Natural killer cell (primary cell): ENCODE measurements around the gene SLC2A14. TPM values are rescaled to one million over a fixed set of nuclear protein-coding genes. Genes with fewer than 3 reads are reported as not detected.
"Not testable (repeated sequence)": the region's sequence is repeated elsewhere in the genome, so short reads cannot be mapped to it uniquely, and the experiment has no call there.

Source experiments
- ATAC-seq, 3 donors: fragments of 150-1000 bp in 2 of 3; fragments of 200-7000 bp in 1 of 3; cut with Tn5 transposase; 1 replicate in 1 of 3; 2 replicates in 2 of 3; pipeline ENCODE4 v1.10.0; 2021; ENCODE audit warnings: mild to moderate bottlenecking in 2 of 3, moderate library complexity in 2 of 3
- DNase-seq, 2 donors: peaks; one replicate each; pipeline versions ENCODE4 v3.0.0 to v3.0.0-alpha.2; 2013 to 2021; ENCODE audit warnings: mixed read lengths in 1 of 2
- H3K27ac ChIP-seq: one replicate; pipeline ENCODE4 v1.5.1; 2013; ENCODE audit warnings: mild to moderate bottlenecking, low read length
- H3K27me3 ChIP-seq: one replicate; pipeline ENCODE4 v1.6.1; 2013; ENCODE audit warnings: low read length; ENCODE audit not compliant: control insufficient read depth, insufficient read depth
- H3K36me3 ChIP-seq: one replicate; pipeline ENCODE4 v1.6.1; 2013; ENCODE audit warnings: low read length; ENCODE audit not compliant: control insufficient read depth, insufficient read depth
- H3K4me1 ChIP-seq: one replicate; pipeline ENCODE4 v1.6.1; 2013; ENCODE audit warnings: low read length; ENCODE audit not compliant: control insufficient read depth, insufficient read depth
- H3K4me3 ChIP-seq: one replicate; pipeline ENCODE4 v1.5.1; 2013; ENCODE audit warnings: low read length
- H3K9me3 ChIP-seq: one replicate; pipeline ENCODE4 v1.6.1; 2013; ENCODE audit warnings: low read length; ENCODE audit not compliant: control insufficient read depth, insufficient read depth
- H3K27ac Mint-ChIP-seq, 2 donors: one replicate each; pipeline ENCODE4 v1.8.0; 2022; ENCODE audit warnings: mild to moderate bottlenecking in 2 of 2, mixed read lengths in 2 of 2, moderate library complexity in 1 of 2
- H3K27me3 Mint-ChIP-seq, 2 donors: one replicate each; pipeline ENCODE4 v1.8.0; 2022; ENCODE audit warnings: low read depth in 2 of 2, mixed read lengths in 2 of 2
- H3K36me3 Mint-ChIP-seq: one replicate; pipeline ENCODE4 v1.8.0; 2022; ENCODE audit warnings: mixed read lengths
- H3K4me1 Mint-ChIP-seq, 2 donors: one replicate each; pipeline ENCODE4 v1.8.0; 2022; ENCODE audit warnings: mixed read lengths in 2 of 2
- H3K4me3 Mint-ChIP-seq: one replicate; pipeline ENCODE4 v1.8.0; 2022; ENCODE audit warnings: mild to moderate bottlenecking, moderate library complexity, mixed read lengths
- H3K9me3 Mint-ChIP-seq, 2 donors: one replicate each; pipeline ENCODE4 v1.8.0; 2022; ENCODE audit warnings: mixed read lengths in 2 of 2
- WGBS: methylation state at CpG from one replicate; pipeline ENCODE4 v1.1.7; 2013; ENCODE audit warnings: missing lambda C conversion rate; ENCODE audit not compliant: insufficient coverage; 5-methylcytosine and 5-hydroxymethylcytosine counted together
- intact Hi-C: fragments of 100-400 bp; cut with micrococcal nuclease; formaldehyde crosslinking; loops from one replicate; pipeline ENCODE4 v1.14.2; 2022
- total RNA-seq, 4 donors: library from RNA; stranded (reverse); fragments of 120-200 nt in 1 of 4; gene quantifications; one replicate each; pipeline versions ENCODE4 v1.2.3 to v1.2.4, GENCODE V29; 2013 to 2022
- TF ChIP-seq, protein P1 (sequence below): fragments of 200-600 bp; IDR thresholded peaks from one replicate; pipeline ENCODE4 v1.8.0; 2022; ENCODE audit warnings: antibody characterized with exemption

SLC2A14 gene
- total RNA-seq, 3 donors from 2014 or later (not counting 1 experiment from before 2014, with no cell fraction given), result 0.12 to 7.9 (median 0.25) TPM

DNA sequence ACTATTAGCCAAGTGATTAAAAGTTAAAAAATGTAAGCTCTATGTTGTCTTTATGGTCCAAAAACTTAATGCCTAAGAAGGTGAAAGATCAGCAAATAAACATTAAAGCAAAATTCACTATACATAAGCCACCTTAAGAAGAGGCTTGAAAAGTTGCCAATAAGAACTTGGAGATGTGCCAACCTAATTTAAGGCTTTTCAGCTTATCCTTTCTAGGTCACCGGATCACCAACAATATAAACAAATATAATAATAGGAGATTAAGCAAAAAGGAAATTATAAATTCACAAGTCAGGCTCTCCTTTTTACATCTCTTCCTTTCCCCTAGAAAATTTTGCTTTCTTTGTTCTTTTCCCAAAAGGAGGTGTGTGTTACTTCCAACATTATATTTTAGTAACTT, 32.4 kb upstream of the SLC2A14 start:
- Mint-ChIP-seq H3K27me3 (no peaks in the 10 kb centered on the region), H3K36me3 (no peaks in the 10 kb centered on the region), H3K4me3 (no peak overlapping the region), H3K9me3 (no peaks in the 10 kb centered on the region), H3K27ac (no peak overlapping the region), H3K4me1 (no peaks in the 10 kb centered on the region)
- TF ChIP-seq, protein P1, sequence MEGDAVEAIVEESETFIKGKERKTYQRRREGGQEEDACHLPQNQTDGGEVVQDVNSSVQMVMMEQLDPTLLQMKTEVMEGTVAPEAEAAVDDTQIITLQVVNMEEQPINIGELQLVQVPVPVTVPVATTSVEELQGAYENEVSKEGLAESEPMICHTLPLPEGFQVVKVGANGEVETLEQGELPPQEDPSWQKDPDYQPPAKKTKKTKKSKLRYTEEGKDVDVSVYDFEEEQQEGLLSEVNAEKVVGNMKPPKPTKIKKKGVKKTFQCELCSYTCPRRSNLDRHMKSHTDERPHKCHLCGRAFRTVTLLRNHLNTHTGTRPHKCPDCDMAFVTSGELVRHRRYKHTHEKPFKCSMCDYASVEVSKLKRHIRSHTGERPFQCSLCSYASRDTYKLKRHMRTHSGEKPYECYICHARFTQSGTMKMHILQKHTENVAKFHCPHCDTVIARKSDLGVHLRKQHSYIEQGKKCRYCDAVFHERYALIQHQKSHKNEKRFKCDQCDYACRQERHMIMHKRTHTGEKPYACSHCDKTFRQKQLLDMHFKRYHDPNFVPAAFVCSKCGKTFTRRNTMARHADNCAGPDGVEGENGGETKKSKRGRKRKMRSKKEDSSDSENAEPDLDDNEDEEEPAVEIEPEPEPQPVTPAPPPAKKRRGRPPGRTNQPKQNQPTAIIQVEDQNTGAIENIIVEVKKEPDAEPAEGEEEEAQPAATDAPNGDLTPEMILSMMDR, result no peak
- Histone ChIP-seq H3K9me3 (no peaks in the 10 kb centered on the region), H3K36me3 (no peaks in the 10 kb centered on the region), H3K27me3 (no peaks in the 10 kb centered on the region), H3K4me3 (no peak overlapping the region), H3K27ac (no peak overlapping the region), H3K4me1 (no peaks in the 10 kb centered on the region)
- no peak for DNase-seq
- no CpG with 5 or more reads among the region's 1 CpG for WGBS
- ATAC-seq, result no peak
- intact Hi-C loops, result no loop called here

DNA sequence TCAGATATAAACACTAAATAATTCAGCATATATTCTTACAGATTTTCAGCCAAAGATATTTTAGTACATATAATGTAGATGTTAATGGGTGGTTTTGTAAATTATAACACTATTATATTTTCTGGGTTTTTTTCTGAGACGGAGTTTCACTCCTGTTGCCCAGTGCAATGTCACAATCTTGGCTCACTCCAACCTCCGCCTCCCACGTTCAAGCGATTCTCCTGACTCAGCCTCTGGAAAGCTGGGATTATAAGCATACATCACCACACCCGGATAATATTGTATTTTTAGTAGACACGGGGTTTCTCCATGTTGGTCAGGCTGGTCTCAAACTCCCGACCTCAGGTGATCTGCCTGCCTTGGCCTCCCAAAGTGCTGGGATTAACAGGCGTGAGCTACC, 29.7 kb upstream of the SLC2A14 start:
- H3K9me3 ChIP-seq, H3K36me3 ChIP-seq, ATAC-seq, intact Hi-C loops, H3K4me3 Mint-ChIP-seq, H3K4me1 ChIP-seq, H3K9me3 Mint-ChIP-seq, H3K27me3 ChIP-seq, H3K4me1 Mint-ChIP-seq, DNase-seq, H3K27me3 Mint-ChIP-seq, H3K4me3 ChIP-seq, H3K27ac Mint-ChIP-seq, H3K36me3 Mint-ChIP-seq, H3K27ac ChIP-seq: not testable (repeated sequence)
- 96% methylated on average over 8 of the region's 8 CpGs for WGBS

DNA sequence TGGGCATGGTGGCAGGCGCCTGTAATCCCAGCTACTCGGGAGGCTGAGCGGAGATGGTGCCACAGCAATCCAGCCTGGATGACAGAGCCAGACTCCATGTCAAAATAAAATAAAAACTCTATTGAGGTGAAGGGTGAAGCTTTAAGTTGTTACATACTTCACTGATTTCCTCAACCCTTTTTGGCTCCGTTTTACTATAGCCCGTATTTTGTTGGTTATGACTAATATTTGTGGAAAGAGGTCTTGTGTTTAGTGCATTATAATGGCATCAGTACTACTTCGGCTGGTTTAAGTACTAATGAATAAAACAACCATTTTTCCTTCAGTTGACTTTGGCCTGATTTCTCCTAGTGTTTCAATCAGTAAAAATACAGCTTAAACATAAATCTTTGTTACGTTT, 27.0 kb upstream of the SLC2A14 start:
- Mint-ChIP-seq H3K9me3 (no peaks in the 10 kb centered on the region), H3K27me3 (no peaks in the 10 kb centered on the region), H3K36me3 (no peaks in the 10 kb centered on the region), H3K27ac (no peak overlapping the region), H3K4me1 (no peaks in the 10 kb centered on the region), H3K4me3 (no peak overlapping the region)
- Histone ChIP-seq H3K9me3 (no peaks in the 10 kb centered on the region), H3K4me1 (no peaks in the 10 kb centered on the region), H3K27ac (no peak overlapping the region), H3K36me3 (no peaks in the 10 kb centered on the region), H3K27me3 (no peaks in the 10 kb centered on the region), H3K4me3 (no peak overlapping the region)
- no peak for ATAC-seq
- no peak for DNase-seq
- WGBS, result 89% methylated on average over 4 of the region's 7 CpGs
- intact Hi-C loops, result no loop called here
- TF ChIP-seq, protein P1, result no peak

DNA sequence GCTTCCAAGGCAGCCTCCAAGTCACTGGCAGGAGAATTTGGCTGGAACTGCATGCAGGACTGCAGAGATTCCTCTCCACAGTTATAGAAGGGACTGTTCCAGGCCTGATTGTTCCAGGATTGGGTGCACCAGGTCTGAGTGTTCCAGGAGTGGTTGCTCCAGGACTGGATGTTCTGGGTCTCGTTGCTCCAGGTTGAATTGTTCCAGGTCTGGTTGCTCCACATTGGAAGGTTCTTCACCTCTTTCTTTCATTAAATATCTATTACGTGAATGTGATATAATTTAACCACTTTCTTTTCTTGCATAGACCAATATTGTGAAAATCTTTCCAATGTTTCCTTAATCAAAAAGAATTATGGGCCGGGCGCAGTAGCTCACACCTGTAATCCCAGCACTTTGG, 24.0 kb upstream of the SLC2A14 start:
- H3K4me3 Mint-ChIP-seq, DNase-seq, H3K4me1 ChIP-seq, H3K9me3 Mint-ChIP-seq, H3K27ac ChIP-seq, H3K27me3 ChIP-seq, intact Hi-C loops, H3K4me1 Mint-ChIP-seq, H3K36me3 ChIP-seq, H3K27me3 Mint-ChIP-seq, H3K36me3 Mint-ChIP-seq, H3K27ac Mint-ChIP-seq, ATAC-seq, H3K9me3 ChIP-seq, H3K4me3 ChIP-seq: not testable (repeated sequence)
- WGBS, result 89% methylated on average over 4 of the region's 4 CpGs
